Stimulated activated memory B cell treated with anti-CD40 and anti-IgM and Interleukin-4, amounts not matched to agents 10 μg/mL and 1 μg/mL and 100 μg/mL, for 72 hours (primary cell): ENCODE measurements around the gene CSF1R.

Experiments
- ATAC-seq: fragments of 150-1000 bp; cut with Tn5 transposase; 2 replicates; pipeline ENCODE4 v1.10.0; 2021
- H3K27ac Mint-ChIP-seq: one replicate; pipeline ENCODE4 v1.8.0; 2022; ENCODE audit warnings: mild to moderate bottlenecking, mixed read lengths
- H3K27me3 Mint-ChIP-seq: one replicate; pipeline ENCODE4 v1.8.0; 2022; ENCODE audit warnings: mixed read lengths
- H3K36me3 Mint-ChIP-seq: one replicate; pipeline ENCODE4 v1.8.0; 2022; ENCODE audit warnings: mixed read lengths
- H3K4me1 Mint-ChIP-seq: one replicate; pipeline ENCODE4 v1.8.0; 2022; ENCODE audit warnings: mixed read lengths
- H3K4me3 Mint-ChIP-seq: one replicate; pipeline ENCODE4 v1.8.0; 2022; ENCODE audit warnings: mild to moderate bottlenecking, moderate library complexity, mixed read lengths
- H3K9me3 Mint-ChIP-seq: one replicate; pipeline ENCODE4 v1.8.0; 2022; ENCODE audit warnings: mixed read lengths

The CSF1R gene

DNA sequence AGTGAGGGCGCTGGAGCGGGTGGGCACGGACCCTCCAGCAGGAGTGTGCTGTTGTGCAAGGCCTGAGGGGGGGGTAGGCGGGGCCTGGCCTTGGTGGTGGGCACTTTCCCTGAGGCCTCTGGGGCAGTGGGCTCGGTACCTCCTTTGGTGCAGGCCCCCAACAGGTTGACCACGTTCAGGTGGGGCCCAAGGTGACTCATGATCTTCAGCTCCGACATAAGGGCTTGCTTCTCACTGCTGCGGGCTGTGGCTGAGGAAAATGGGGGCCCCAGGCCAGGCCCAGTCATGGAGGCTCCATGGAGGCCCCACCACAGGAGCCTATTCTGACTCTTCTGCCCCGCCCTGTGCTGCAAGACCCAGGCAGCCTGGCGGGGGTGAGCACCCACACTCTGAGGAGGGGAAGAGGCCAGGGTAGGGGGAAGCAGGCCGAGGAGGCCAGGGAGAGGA is 37.8 kb upstream of the CSF1R start:
- no peak for ATAC-seq
- H3K9me3 Mint-ChIP-seq, result no peaks in the 10 kb centered on the region

DNA sequence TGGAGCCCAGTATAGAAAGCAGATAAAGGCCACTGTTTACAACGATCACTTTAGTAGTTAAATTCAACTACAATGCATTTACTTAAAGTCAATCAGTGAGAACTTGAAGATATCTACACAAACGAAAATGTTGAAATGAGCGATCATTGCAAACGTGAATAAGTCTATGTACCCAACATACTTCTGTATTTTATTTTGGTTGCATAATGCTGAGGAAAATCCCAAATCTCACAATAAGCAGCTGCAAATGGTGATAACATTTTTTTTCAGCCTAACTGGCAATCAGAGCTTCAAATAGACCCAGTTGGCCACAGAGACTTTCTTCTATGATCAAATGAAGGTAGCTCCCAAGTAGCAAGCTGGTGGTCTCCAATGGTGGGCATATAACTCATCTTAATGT is 37.2 kb upstream of the CSF1R start:
- H3K4me1 Mint-ChIP-seq, result peaks cover 5% of the 10 kb centered on the region
- no peaks in the 10 kb centered on the region for H3K9me3 Mint-ChIP-seq
- H3K4me3 Mint-ChIP-seq, result no peak overlapping the region
- H3K27ac Mint-ChIP-seq, result no peak overlapping the region
- no peak for ATAC-seq
- H3K27me3 Mint-ChIP-seq, result no peaks in the 10 kb centered on the region
- no peaks in the 10 kb centered on the region for H3K36me3 Mint-ChIP-seq

More for the DNA sequence above, 37.8 kb upstream of the CSF1R start:
- Mint-ChIP-seq H3K4me3 (no peak overlapping the region), H3K4me1 (peaks cover 5% of the 10 kb centered on the region), H3K36me3 (no peaks in the 10 kb centered on the region), H3K27ac (no peak overlapping the region), H3K27me3 (no peaks in the 10 kb centered on the region)

DNA sequence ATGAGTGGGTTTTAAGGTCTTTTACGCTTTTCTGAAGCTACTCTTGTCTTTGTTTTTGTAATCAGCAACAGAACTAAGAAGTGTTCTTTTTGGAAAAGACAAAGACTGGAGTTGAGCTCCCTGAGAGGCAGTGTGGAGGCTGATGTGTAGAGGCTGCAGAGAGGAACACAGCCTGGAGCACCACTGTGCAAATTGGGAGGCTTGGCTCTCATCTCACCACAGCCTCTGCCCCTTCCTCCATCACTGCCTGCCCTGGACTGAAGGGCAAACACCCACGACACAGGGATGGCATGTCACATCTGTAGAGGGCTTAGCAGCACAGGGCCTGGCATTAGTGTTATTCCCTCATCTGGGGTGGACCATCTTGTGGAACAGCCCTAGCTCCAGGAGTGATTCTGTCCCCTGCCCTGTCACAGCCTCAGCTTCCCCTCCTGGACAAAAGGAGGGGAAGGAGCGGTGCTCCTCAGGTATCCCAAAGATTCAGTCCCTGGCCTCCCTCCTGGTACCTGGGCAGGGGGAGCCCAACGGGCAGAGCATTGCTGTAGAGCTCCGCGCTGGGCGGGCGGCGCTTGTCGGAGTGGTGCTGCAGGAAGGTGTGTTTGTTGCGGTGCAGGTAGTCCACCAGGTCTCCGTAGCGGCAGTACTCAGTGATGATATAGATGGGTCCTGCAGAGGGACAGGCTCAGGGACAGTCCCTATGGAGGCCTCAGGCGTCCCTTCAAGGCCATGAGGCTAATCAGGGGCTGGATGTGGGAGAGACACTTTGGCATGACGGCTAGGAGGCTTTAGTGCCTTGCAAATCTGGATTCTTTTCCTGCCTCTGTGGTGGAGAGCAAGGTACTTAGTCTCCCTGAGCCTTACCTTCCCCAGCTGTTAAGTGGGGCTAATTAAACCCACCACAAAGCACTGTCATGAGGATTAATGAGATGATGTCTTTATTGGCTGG is 36.5 kb upstream of the CSF1R start:
- Mint-ChIP-seq H3K27me3 (no peaks in the 10 kb centered on the region), H3K4me3 (no peak overlapping the region), H3K4me1 (peaks cover 5% of the 10 kb centered on the region), H3K36me3 (no peaks in the 10 kb centered on the region), H3K9me3 (no peaks in the 10 kb centered on the region), H3K27ac (no peak overlapping the region)
- ATAC-seq, result no peak

DNA sequence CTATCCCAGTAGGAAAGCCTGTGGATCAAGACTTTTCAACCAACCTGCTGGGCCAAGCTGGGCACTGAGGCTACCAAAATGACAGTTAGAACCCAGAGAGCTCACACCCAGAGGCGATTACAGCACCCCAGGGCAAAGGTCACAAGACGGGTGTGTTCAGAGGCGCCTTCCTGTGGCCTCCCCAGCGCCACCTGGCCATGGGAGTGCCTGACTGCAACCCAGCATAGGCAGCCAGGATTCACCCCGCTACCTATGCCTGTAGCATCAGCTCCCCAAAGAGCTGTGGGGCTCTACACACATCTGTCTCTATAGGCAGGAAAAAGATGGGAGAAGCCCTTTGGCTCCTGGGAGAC is 35.8 kb upstream of the CSF1R start:
- peaks cover 7% of the 10 kb centered on the region for H3K4me1 Mint-ChIP-seq
- no peaks in the 10 kb centered on the region for H3K27me3 Mint-ChIP-seq
- H3K4me3 Mint-ChIP-seq, result no peak overlapping the region
- no peak overlapping the region for H3K27ac Mint-ChIP-seq
- no peaks in the 10 kb centered on the region for H3K36me3 Mint-ChIP-seq
- ATAC-seq, result peak; percentile 48
- no peaks in the 10 kb centered on the region for H3K9me3 Mint-ChIP-seq

DNA sequence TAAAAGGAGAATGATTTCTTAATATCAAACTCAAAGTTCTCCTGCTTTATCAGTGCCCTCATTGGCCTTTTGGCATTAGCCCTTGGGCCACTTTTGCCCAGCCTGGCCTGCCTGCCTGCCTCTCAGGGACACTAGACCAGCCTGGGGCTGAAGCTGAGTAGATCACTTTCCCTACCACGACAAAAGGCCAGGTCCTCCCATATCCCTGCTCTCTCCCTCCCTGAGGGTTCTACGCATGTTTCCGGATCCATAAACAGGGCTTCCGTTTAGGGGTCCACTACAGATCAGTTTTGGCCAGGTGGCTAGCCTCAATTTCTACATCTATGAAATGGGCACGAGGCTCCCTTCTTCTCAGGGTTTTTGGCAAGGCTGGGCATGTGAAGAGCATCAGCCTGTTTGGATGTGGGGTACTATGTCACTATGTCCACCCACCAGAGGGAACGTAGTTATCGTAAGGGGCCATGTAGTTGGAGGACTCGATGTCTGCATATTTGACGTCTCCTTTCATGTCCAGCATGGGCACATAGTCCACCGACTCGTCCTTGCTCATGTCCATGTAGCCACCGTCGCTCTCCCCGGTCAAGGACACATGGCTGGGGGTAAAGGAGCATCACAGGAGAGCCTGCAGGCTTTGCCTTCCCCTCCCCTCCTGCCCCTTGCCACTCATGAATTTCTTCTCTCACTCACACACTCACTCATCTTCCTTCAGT is 35.2 kb upstream of the CSF1R start:
- Mint-ChIP-seq H3K4me1 (peaks cover 10% of the 10 kb centered on the region), H3K27me3 (no peaks in the 10 kb centered on the region), H3K27ac (no peak overlapping the region), H3K9me3 (no peaks in the 10 kb centered on the region), H3K4me3 (no peak overlapping the region), H3K36me3 (no peaks in the 10 kb centered on the region)
- no peak for ATAC-seq

- Mint-ChIP-seq H3K4me3 (no peak overlapping the region), H3K9me3 (no peaks in the 10 kb centered on the region), H3K27ac (no peak overlapping the region), H3K4me1 (peaks cover 10% of the 10 kb centered on the region), H3K36me3 (no peaks in the 10 kb centered on the region), H3K27me3 (no peaks in the 10 kb centered on the region)
- no peak for ATAC-seq
Measured at GRCh38 chr5:150120617-150121447, 34.5 kb upstream of the CSF1R start.

GRCh38 chr5:150120062-150120441 is 33.7 kb upstream of the CSF1R start:
- no peaks in the 10 kb centered on the region for H3K9me3 Mint-ChIP-seq
- H3K36me3 Mint-ChIP-seq, result no peaks in the 10 kb centered on the region
- ATAC-seq, result no peak
- H3K27me3 Mint-ChIP-seq, result no peaks in the 10 kb centered on the region
- H3K4me3 Mint-ChIP-seq, result no peak overlapping the region
- peaks cover 10% of the 10 kb centered on the region for H3K4me1 Mint-ChIP-seq
- H3K27ac Mint-ChIP-seq, result no peak overlapping the region

DNA sequence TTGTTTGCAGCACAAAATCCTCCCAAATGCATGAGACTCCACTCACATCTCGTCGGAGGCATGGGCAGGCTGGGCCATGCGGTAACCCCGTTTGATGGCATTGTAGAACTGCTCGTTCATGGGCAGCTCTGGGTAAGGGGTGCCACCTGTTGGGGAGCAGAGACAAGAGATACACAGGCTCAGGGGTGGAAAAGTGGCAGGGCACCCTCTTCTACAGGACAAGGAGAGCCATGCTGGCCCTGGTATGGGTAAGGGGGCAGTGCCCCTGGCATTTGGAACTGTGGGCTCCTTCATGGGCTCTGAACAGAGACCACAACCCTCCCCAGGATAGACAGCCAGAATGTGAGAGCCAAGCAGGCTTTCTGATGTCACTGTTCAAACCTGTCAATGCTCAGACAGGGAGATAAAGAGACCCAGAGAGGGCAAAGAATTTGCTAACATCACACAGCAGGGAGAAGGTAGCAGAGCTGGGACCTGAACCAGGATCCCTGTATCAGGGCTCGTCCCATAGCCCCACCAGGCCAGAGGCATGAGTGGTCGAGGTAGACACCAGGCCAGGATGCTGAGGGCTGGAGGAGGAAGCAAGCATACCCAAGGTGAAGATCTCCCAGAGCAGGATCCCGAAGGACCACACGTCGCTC is 33.2 kb upstream of the CSF1R start:
- Mint-ChIP-seq H3K27me3 (no peaks in the 10 kb centered on the region), H3K36me3 (no peaks in the 10 kb centered on the region), H3K27ac (no peak overlapping the region), H3K4me1 (peaks cover 10% of the 10 kb centered on the region), H3K4me3 (no peak overlapping the region), H3K9me3 (no peaks in the 10 kb centered on the region)
- no peak for ATAC-seq

GRCh38 chr5:150118561-150119229 is 32.3 kb upstream of the CSF1R start:
- Mint-ChIP-seq H3K4me3 (no peak overlapping the region), H3K27me3 (no peaks in the 10 kb centered on the region), H3K27ac (no peak overlapping the region), H3K36me3 (no peaks in the 10 kb centered on the region), H3K9me3 (no peaks in the 10 kb centered on the region), H3K4me1 (peaks cover 10% of the 10 kb centered on the region)
- no peak for ATAC-seq

DNA sequence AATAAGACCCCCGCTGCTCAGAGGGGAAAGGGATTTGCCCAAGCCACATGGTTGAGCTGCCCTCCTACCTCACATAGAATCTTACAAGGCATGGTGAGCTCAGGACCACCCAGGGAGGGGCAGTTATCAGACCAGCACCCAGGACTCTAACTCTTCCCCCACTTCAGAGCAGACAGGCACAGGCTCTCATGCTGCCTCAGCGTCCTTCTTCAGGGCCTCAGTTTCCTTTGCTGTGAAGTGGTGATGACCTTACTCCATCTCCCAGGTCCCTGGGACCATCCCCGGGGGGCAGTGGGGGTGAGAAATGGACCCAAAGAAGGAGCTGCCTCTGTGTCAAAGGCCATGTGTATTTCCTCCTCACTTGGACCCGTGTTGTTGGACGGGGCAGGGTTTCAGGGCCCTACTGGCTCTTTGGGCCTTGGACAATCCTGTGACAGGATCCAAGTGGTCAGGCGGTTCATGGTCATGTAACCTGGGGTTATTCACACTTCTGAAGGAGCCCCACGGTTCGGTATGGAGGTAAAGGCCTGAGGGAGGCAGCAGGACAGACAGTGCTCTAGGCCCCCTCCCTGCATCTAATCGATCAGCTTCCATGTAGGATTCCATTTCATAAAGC is 31.7 kb upstream of the CSF1R start:
- Mint-ChIP-seq H3K27me3 (peaks cover 6% of the 10 kb centered on the region), H3K4me1 (peaks cover 10% of the 10 kb centered on the region), H3K27ac (no peak overlapping the region), H3K36me3 (no peaks in the 10 kb centered on the region), H3K9me3 (no peaks in the 10 kb centered on the region), H3K4me3 (no peak overlapping the region)
- ATAC-seq, result no peak

- Mint-ChIP-seq H3K4me3 (no peak overlapping the region), H3K36me3 (no peaks in the 10 kb centered on the region), H3K27me3 (peaks cover 16% of the 10 kb centered on the region), H3K9me3 (no peaks in the 10 kb centered on the region), H3K4me1 (peaks cover 5% of the 10 kb centered on the region), H3K27ac (no peak overlapping the region)
- no peak for ATAC-seq
Measured at GRCh38 chr5:150116667-150117400, 30.5 kb upstream of the CSF1R start.

DNA sequence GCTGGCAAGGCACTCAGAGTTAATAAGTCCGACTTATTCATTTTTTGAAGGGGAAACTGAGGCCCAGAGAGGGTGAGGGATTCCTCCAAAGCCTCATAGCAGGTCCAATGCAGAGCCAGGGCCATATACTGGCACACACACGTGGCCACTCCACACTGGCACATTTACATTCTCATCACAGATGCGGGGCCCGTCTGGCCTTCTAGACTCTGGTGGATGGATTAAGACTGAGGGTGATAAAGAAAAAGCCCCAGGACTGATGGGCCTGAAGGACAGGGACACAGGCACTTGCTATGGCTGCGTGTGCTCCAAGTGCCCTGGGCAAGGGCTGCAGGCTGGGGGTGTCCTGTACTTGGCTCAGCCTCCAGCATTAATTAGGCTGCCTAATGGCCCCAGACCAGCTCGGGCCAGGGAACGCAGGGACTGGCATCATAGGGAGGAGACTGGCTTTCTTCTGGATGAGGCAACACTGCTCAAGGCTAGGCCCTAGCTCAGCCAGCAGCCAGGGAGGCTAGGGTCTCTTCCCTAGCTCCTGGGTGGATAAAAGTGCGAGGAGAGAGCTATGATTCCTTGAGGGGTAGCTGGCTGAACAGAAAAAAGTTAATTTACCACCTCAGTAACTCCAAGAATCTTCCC is 28.5 kb upstream of the CSF1R start:
- no peak overlapping the region for H3K27ac Mint-ChIP-seq

DNA sequence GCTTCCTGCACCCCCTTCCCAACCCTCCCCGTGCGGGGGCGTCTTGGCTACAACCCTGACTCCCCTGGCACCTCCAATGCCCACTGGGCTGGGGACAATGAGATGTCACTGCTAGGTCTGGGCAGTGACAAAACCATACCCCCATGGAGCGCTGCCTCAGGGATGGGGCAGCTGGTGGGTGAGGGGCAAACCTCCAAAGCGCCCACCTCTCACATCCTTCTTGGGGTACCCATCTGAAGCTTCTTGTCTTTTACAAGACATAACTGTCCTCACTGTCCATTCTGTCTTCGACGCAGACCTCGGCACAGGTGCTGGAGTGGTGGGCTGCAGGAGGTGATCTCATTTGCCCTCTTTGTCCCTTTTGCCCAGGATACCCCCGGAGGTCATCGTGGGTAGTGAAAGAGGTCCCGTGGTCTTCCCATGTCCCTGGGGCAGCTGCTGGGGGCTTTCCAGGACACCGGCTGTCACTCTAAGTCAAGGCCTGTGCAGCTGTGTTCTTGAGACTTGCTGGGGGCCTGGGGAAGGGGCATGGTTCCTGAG is 27.8 kb upstream of the CSF1R start:
- peaks cover 32% of the 10 kb centered on the region for H3K27me3 Mint-ChIP-seq
- ATAC-seq, result no peak
- no peaks in the 10 kb centered on the region for H3K9me3 Mint-ChIP-seq
- H3K4me1 Mint-ChIP-seq, result peaks cover 10% of the 10 kb centered on the region
- H3K36me3 Mint-ChIP-seq, result no peaks in the 10 kb centered on the region
- H3K4me3 Mint-ChIP-seq, result no peak overlapping the region
- H3K27ac Mint-ChIP-seq, result no peak overlapping the region

More for the DNA sequence above, 28.5 kb upstream of the CSF1R start:
- ATAC-seq, result no peak
- Mint-ChIP-seq H3K9me3 (no peaks in the 10 kb centered on the region), H3K27me3 (peaks cover 28% of the 10 kb centered on the region), H3K4me1 (peaks cover 8% of the 10 kb centered on the region), H3K36me3 (no peaks in the 10 kb centered on the region), H3K4me3 (no peak overlapping the region)
